ENCODE results near the gene CABLES2.

The CABLES2 gene

GRCh38 chr20:62346398-62347150 lies 60.5 kb downstream of the CABLES2 start:
- H3K27ac ChIP-seq: no peak overlapping the region
- TF ChIP-seq CTCF (IDR thresholded peaks at IDR 0.05): no peak
- H3K4me3 ChIP-seq: no peak overlapping the region
- no peak for DNase-seq (ENCODE audit: low spot score)

GRCh38 chr20:62345681-62346370 lies 61.3 kb downstream of the CABLES2 start:
- TF ChIP-seq CTCF (IDR thresholded peaks at IDR 0.05): no peak
- Histone ChIP-seq H3K4me3 (no peak overlapping the region), H3K27ac (no peak overlapping the region)
- no peak for DNase-seq (ENCODE audit: low spot score)

- no peak for DNase-seq (ENCODE audit: low spot score)
- TF ChIP-seq CTCF (IDR thresholded peaks at IDR 0.05): no peak
- Histone ChIP-seq H3K4me3 (no peak overlapping the region), H3K27ac (no peak overlapping the region)
Observed at GRCh38 chr20:62344782-62345181, 62.3 kb downstream of the CABLES2 start.

- no peak overlapping the region for H3K27ac ChIP-seq
- TF ChIP-seq CTCF (IDR thresholded peaks at IDR 0.05): no peak
- no peak for DNase-seq (ENCODE audit: low spot score)
- no peak overlapping the region for H3K4me3 ChIP-seq
Observed at GRCh38 chr20:62344092-62344491, 63.0 kb downstream of the CABLES2 start.

- no peak overlapping the region for H3K4me3 ChIP-seq
- H3K27ac ChIP-seq: no peak overlapping the region
- no peak for DNase-seq (ENCODE audit: low spot score)
- no peak for TF ChIP-seq CTCF (IDR thresholded peaks at IDR 0.05)
Observed at GRCh38 chr20:62342910-62343309, 64.2 kb downstream of the CABLES2 start.

GRCh38 chr20:62339647-62340062 lies 67.4 kb downstream of the CABLES2 start:
- no peak for TF ChIP-seq CTCF (IDR thresholded peaks at IDR 0.05)
- Histone ChIP-seq H3K27ac (no peak overlapping the region), H3K4me3 (no peak overlapping the region)
- no peak for DNase-seq (ENCODE audit: low spot score)

Data from coronary artery (tissue), 2 donors.